NB4 (cell line): ENCODE results near the gene NDUFAF8.

Experiments used
- DNase-seq: peaks from one replicate; pipeline ENCODE4 v3.0.0; 2010; ENCODE audit warnings: low read depth
- H3K4me3 ChIP-seq: one replicate; pipeline ENCODE4 v1.5.1; 2011; ENCODE audit warnings: mild to moderate bottlenecking, low read depth, low read length, moderate library complexity
- CTCF ChIP-seq: IDR thresholded peaks from one replicate; pipeline ENCODE4 v1.5.1; 2012; ENCODE audit warnings: low read depth, low read length
- MAX ChIP-seq: IDR thresholded peaks from 2 replicates; pipeline ENCODE4 v1.6.1; 2011; ENCODE audit warnings: low read depth, low read length
- MYC ChIP-seq: IDR thresholded peaks from 2 replicates; pipeline ENCODE4 v1.6.1; 2011; ENCODE audit warnings: low read depth, low read length
- POLR2A ChIP-seq: IDR thresholded peaks from 2 replicates; pipeline ENCODE4 v1.6.1; 2011; ENCODE audit warnings: mild to moderate bottlenecking; ENCODE audit not compliant: insufficient read length; ENCODE audit errors: extremely low read depth

NDUFAF8 gene

DNA sequence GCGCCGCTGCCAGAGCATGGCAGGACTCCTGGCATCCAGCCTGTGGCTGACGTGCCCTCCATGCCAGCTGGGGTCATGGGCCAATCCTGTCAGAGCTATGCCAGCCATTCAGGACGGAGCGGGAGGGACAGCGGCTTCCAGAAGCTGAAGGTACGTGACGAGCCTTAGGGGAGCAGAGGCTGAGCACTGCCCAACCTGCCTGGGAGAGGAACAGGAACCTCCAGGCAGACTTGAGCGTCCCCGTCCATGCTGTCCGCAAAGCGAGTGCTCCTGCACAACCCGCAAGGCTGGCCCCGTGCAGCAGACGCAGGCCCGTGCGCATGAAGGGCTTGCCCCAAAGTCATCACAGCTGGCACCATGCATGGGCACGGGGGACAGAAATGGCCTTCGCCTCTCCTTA is 21.5 kb downstream of the NDUFAF8 start:
- no peak overlapping the region for H3K4me3 ChIP-seq
- TF ChIP-seq MYC (no peak), MAX (no peak), POLR2A (no peak), CTCF (no peak)
- no peak for DNase-seq

GRCh38 chr17:81261096-81261495 is 22.0 kb downstream of the NDUFAF8 start:
- no peak for TF ChIP-seq CTCF
- TF ChIP-seq MAX, result no peak
- TF ChIP-seq POLR2A, result no peak
- TF ChIP-seq MYC, result no peak
- no peak for DNase-seq
- no peak overlapping the region for H3K4me3 ChIP-seq

- H3K4me3 ChIP-seq, result no peak overlapping the region
- no peak for TF ChIP-seq MYC
- no peak for TF ChIP-seq CTCF
- no peak for TF ChIP-seq MAX
- no peak for TF ChIP-seq POLR2A
- DNase-seq, result no peak
Observed at GRCh38 chr17:81261582-81262336, 22.6 kb downstream of the NDUFAF8 start.

- DNase-seq, result no peak
- H3K4me3 ChIP-seq, result no peak overlapping the region
- no peak for TF ChIP-seq POLR2A
- no peak for TF ChIP-seq MYC
Observed at GRCh38 chr17:81263371-81264181, 24.5 kb downstream of the NDUFAF8 start.

- H3K4me3 ChIP-seq, result no peak overlapping the region
- DNase-seq, result no peak
- TF ChIP-seq POLR2A (no peak), MAX (no peak), MYC (no peak), CTCF (no peak)
Observed at GRCh38 chr17:81264640-81265039, 25.5 kb downstream of the NDUFAF8 start.

GRCh38 chr17:81265576-81265975 is 26.5 kb downstream of the NDUFAF8 start:
- no peak for TF ChIP-seq POLR2A
- no peak for TF ChIP-seq MYC
- no peak for TF ChIP-seq MAX
- no peak for TF ChIP-seq CTCF
- no peak for DNase-seq
- no peak overlapping the region for H3K4me3 ChIP-seq
